Lower lobe of right lung (tissue), 2 donors: Measurements from ENCODE around the gene GNAO1. TPM values are rescaled to one million over a fixed set of nuclear protein-coding genes. Genes with fewer than 3 reads are reported as not detected.

ENCODE experiments used
- ATAC-seq, 2 donors: fragments of 200-7000 bp; cut with Tn5 transposase; one replicate each; pipeline ENCODE4 v1.9.1; 2020 to 2022; ENCODE audit warnings: mild to moderate bottlenecking in 2 of 2, moderate library complexity in 2 of 2
- DNase-seq: peaks from one replicate; pipeline ENCODE4 v3.0.0-alpha.2; 2020
- H3K27ac ChIP-seq: fragments of 200-600 bp; one replicate; pipeline ENCODE4 v1.8.0; 2022
- H3K27me3 ChIP-seq: fragments of 200-600 bp; one replicate; pipeline ENCODE4 v1.8.0; 2022; ENCODE audit warnings: low read depth
- H3K36me3 ChIP-seq: fragments of 200-600 bp; one replicate; pipeline ENCODE4 v1.8.0; 2022; ENCODE audit warnings: mild to moderate bottlenecking
- H3K4me1 ChIP-seq: fragments of 200-600 bp; one replicate; pipeline ENCODE4 v1.8.0; 2022
- H3K4me3 ChIP-seq: fragments of 200-600 bp; one replicate; pipeline ENCODE4 v1.8.0; 2022; ENCODE audit warnings: mild to moderate bottlenecking
- H3K9me3 ChIP-seq: fragments of 200-600 bp; one replicate; pipeline ENCODE4 v1.8.0; 2022
- CTCF ChIP-seq: fragments of 200-600 bp; IDR thresholded peaks from one replicate; pipeline ENCODE4 v1.8.0; 2022; ENCODE audit warnings: antibody characterized with exemption, mild to moderate bottlenecking
- intact Hi-C: fragments of 100-400 bp; cut with DNase I; formaldehyde crosslinking; loops from one replicate; pipeline ENCODE4 v1.11.0; 2022
- total RNA-seq: library from RNA; stranded (reverse); fragmentation: NEBNext Ultra II Directional; extraction: Animal tissue kit (Norgen Biotek cat#: 25700); gene quantifications from one replicate; pipeline ENCODE4 v1.2.1, GENCODE V29; 2021
- donor health status: DM: no; HTN: yes; CAD: no; lungs with severe emphysema.

Gene GNAO1
- total RNA-seq, 1 donor from 2014 or later, result 1.8 TPM

DNA sequence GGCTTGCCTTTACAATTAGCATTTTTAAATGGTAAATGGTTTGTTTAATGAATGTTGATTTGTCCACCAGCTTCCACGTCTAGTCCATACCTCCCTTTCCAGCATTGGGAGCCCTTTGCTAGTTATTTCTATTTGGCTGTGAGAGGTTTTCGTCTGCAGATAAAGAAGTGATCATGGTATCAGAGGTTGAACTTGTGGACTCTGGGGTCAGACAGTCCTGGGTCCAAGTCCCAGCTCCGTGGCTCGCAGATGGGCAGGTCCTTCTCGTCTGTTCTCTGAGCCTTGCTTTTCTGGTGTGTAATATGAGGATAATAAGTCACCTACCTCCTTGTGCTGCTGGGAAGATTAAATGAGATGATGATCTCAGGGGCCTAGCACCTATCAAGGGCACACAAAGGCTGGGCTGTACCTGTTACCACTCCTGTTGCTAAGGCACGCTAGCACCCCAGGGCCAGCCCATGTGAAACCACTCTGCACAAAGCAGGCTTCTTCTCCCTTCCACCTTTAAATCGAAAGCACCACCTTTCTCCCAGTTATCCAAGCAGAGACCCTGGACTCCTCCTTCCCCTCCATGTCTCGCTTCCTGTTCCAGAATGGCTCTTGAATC, 103.9 kb downstream of the GNAO1 start:
- no peaks in the 10 kb centered on the region for H3K27me3 ChIP-seq
- H3K9me3 ChIP-seq, result no peaks in the 10 kb centered on the region
- no peak overlapping the region for H3K27ac ChIP-seq
- ATAC-seq (no peak), DNase-seq (no peak)
- no peak overlapping the region for H3K4me3 ChIP-seq
- TF ChIP-seq CTCF, result no peak
- H3K4me1 ChIP-seq, result peaks cover 11% of the 10 kb centered on the region
- intact Hi-C loops, result no loop called here
- H3K36me3 ChIP-seq, result no peaks in the 10 kb centered on the region

DNA sequence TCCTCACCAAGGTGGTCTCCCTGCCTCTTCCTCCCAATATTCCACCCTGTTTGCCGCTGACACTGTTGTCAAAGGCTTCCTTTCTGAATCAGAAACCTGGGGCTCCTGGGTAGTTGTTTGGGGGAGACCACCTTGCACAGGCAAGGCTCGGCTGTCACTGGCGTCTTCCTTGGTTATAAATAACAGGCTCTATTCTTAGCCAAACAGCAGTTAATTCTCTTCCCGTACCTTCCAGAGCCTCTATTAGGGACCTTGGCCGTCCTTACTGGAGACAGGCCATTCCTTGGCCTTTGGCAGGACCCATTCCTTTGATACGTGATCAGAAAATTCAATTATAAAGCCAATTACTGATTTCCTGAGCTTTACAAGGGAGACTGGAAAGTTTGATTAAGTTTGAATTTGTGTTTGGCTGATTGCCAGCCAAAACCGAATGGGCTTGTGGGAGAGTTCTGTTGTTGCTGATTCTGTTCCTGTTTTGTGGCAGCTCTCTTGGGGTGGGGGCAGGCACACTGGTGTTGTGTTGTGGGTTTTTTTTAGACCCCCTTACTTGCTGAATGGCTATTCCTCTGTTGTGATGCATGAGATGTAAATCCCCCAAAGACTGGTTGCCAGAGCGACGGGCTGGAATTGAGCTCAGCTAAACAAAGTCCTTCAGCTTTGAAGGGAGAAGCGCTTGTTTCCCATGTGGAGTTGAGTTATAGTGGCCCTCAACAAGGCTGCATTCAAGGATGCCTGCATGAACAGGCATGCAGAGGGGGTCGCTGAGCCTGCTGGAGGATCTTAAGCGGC, 104.6 kb downstream of the GNAO1 start:
- ATAC-seq (no peak), DNase-seq (no peak)
- Histone ChIP-seq H3K27me3 (no peaks in the 10 kb centered on the region), H3K4me3 (no peak overlapping the region), H3K9me3 (no peaks in the 10 kb centered on the region), H3K27ac (no peak overlapping the region), H3K36me3 (no peaks in the 10 kb centered on the region), H3K4me1 (peaks cover 11% of the 10 kb centered on the region)
- TF ChIP-seq CTCF, result no peak
- intact Hi-C loops, result no loop called here

DNA sequence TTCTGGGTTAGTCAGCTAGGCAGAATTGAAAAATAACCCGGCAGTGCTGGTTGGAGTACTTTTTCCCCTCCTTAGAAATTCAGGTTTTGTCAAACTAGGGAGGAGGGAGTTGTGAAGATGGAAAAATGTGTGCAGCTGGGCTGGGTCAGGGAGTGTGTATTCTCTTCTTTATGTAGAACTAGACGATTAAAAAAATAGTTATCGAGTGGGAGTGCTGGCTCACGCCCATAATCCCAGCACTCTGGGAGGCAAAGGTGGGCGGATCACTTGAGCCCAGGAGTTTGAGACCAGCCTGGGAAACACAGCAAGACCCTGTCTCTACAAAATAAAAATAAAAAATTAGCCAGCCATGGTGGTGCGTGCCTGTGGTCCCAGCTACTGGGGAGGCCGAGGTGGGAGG, 106.4 kb downstream of the GNAO1 start:
- H3K27me3 ChIP-seq, result no peaks in the 10 kb centered on the region
- peaks cover 11% of the 10 kb centered on the region for H3K4me1 ChIP-seq
- no peaks in the 10 kb centered on the region for H3K9me3 ChIP-seq
- no peak overlapping the region for H3K27ac ChIP-seq
- no peak for TF ChIP-seq CTCF
- ATAC-seq (no peak), DNase-seq (no peak)
- H3K4me3 ChIP-seq, result no peak overlapping the region
- intact Hi-C loops, result no loop called here
- H3K36me3 ChIP-seq, result no peaks in the 10 kb centered on the region

DNA sequence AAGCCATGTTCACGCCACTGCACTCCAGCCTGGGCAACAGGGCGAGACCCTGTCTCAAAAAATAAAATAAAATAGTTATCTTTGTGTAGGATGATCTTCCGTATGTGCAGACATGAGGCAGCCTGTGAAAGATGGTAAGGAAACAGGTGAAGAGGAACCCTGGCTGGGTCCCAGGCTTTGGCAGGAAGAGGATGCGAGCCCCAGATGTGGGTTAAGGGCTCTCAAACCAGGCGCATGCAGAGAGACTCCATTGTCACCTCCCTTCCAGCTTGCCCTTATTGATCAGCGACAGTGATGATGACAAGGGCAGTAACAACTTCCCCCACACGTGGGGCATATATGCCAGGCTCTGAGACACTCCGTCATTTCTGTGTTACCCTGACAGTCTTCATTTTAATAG, 106.8 kb downstream of the GNAO1 start:
- no peak overlapping the region for H3K27ac ChIP-seq
- no peaks in the 10 kb centered on the region for H3K36me3 ChIP-seq
- no peak for TF ChIP-seq CTCF
- peaks cover 11% of the 10 kb centered on the region for H3K4me1 ChIP-seq
- DNase-seq (peak; percentile 26), ATAC-seq (no peak)
- H3K4me3 ChIP-seq, result no peak overlapping the region
- no peaks in the 10 kb centered on the region for H3K9me3 ChIP-seq
- intact Hi-C loops, result no loop called here
- no peaks in the 10 kb centered on the region for H3K27me3 ChIP-seq

DNA sequence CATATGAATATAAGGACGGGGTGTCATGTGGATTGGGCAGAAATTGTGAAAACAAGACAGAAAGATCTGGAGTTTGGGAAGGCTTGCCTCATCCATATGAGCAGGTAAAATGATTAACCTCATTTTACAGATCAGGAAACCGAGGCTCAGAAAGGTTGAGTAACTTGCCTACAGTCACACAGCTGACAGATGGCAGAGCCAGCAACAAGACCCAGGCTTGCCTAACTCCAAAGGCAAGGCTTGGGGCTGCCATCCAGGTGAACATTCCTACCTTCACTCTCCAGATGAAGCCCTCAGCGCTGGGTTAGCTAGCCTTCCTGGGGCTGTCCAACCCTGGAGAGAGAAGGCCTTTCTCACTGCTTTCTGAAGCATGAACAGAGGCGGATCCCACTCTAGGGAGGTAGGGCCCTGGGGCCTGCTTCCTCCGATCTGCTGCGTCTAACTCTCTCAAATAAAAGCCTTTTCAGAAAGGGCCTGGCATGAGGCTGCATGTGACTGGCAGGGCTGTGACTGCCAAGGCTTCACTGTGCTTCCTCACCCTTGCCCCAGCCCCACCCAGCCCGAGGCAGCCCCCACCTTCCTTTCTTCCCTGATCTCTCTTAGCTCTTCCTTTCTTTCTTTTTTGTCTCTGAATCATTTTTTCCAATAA, 107.8 kb downstream of the GNAO1 start:
- intact Hi-C loops, result no loop called here
- TF ChIP-seq CTCF, result no peak
- DNase-seq (peak; percentile 52), ATAC-seq (peak; percentile 45 to 52)
- Histone ChIP-seq H3K27me3 (no peaks in the 10 kb centered on the region), H3K4me3 (no peak overlapping the region), H3K9me3 (no peaks in the 10 kb centered on the region), H3K27ac (peak overlapping the region; percentile 51), H3K4me1 (peaks cover 11% of the 10 kb centered on the region), H3K36me3 (no peaks in the 10 kb centered on the region)
